MM.1S (cell line): ENCODE measurements around the gene RAB8A.

ENCODE experiments used
- EZH2 ChIP-seq: fragments of 300-600 bp; sonication (generic); optimal IDR thresholded peaks from 2 replicates; pipeline ENCODE3; 2017; ENCODE audit warnings: low read depth, mild to moderate bottlenecking, antibody characterized with exemption, low read length, mixed read lengths
- EZH2phosphoT487 ChIP-seq: fragments of 300-600 bp; sonication (generic); IDR thresholded peaks from 2 replicates; pipeline ENCODE4 v1.6.1; 2018; ENCODE audit warnings: antibody characterized with exemption, low read length
- TF ChIP-seq, protein P1 (sequence below): fragments of 300-600 bp; sonication (generic); IDR thresholded peaks from 2 replicates; pipeline ENCODE4 v1.5.1; 2016; ENCODE audit warnings: antibody characterized with exemption, low read length, mixed read lengths

DNA sequence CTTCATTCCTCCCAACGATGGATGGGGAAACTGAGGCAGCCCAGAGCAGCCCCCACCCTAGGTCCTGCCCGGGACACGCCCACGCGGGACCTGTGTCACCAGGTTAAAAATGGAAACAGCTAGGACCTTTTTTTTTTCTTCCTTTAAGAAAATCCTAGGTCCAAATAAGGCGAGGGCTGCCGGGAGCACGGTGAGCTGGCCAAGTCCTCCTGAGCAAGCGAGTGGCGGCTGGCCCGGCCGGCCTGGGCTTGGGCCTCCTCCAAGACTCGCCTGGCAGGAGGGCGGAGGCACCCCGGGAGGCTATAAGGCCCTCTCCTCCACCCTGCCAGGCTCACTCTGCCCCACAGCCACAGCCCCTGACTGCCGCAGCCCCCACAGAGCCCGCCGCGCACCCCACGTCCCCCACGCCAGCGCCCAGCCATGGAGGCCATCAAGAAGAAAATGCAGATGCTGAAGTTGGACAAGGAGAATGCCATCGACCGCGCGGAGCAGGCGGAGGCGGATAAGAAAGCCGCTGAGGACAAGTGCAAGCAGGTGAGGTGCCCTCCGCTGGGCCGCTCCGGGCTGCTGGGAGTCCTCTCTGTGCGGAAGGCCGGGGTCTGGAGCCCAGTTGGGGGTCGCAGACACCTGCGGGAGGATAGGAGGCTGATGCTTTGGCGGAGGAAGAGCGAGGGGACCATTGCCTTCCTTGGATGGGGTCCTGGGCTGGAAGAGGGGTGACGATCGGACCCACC, 44.3 kb upstream of the RAB8A start:
- TF ChIP-seq, protein P1, sequence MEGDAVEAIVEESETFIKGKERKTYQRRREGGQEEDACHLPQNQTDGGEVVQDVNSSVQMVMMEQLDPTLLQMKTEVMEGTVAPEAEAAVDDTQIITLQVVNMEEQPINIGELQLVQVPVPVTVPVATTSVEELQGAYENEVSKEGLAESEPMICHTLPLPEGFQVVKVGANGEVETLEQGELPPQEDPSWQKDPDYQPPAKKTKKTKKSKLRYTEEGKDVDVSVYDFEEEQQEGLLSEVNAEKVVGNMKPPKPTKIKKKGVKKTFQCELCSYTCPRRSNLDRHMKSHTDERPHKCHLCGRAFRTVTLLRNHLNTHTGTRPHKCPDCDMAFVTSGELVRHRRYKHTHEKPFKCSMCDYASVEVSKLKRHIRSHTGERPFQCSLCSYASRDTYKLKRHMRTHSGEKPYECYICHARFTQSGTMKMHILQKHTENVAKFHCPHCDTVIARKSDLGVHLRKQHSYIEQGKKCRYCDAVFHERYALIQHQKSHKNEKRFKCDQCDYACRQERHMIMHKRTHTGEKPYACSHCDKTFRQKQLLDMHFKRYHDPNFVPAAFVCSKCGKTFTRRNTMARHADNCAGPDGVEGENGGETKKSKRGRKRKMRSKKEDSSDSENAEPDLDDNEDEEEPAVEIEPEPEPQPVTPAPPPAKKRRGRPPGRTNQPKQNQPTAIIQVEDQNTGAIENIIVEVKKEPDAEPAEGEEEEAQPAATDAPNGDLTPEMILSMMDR = no peak
- TF ChIP-seq EZH2phosphoT487 (no peak), EZH2 (no peak)
